Thoracic aorta (tissue), 2 donors: ENCODE data around the gene FUT2. TPM values are rescaled to one million over a fixed set of nuclear protein-coding genes. Genes with fewer than 3 reads are reported as not detected.

Experiments
- ATAC-seq: fragments of 150-250 bp; one replicate; pipeline ENCODE4 v1.8.0; 2017; ENCODE audit warnings: low read depth; ENCODE audit not compliant: insufficient number of reproducible peaks, low FRiP score
- DNase-seq: peaks from one replicate; pipeline ENCODE4 v3.0.0-alpha.2; 2020; ENCODE audit warnings: low spot score
- H3K27ac ChIP-seq, 2 donors: fragments of 200-600 bp; sonication (generic); 1 replicate in 1 of 2; 2 replicates in 1 of 2; pipeline ENCODE4 v1.5.1; 2016; ENCODE audit warnings: mild to moderate bottlenecking in 2 of 2, moderate library complexity in 2 of 2
- H3K27me3 ChIP-seq: fragments of 200-600 bp; sonication (generic); replicated peaks from 2 replicates; pipeline ENCODE4 v1.6.0; 2016; ENCODE audit warnings: mild to moderate bottlenecking; ENCODE audit not compliant: insufficient read depth
- H3K36me3 ChIP-seq: fragments of 200-600 bp; sonication (generic); one replicate; pipeline ENCODE4 v1.5.1; 2016
- H3K4me1 ChIP-seq, 2 donors: fragments of 200-600 bp; sonication (generic); 1 replicate in 1 of 2; 2 replicates in 1 of 2; pipeline versions ENCODE4 v1.5.1 to v1.6.0; 2016; ENCODE audit warnings: low read depth in 2 of 2, mild to moderate bottlenecking in 1 of 2; ENCODE audit not compliant: control insufficient read depth in 1 of 2
- H3K4me3 ChIP-seq: fragments of 200-600 bp; sonication (generic); 2 replicates; pipeline ENCODE4 v1.5.1; 2016; ENCODE audit warnings: mild to moderate bottlenecking
- H3K9me3 ChIP-seq: fragments of 200-600 bp; sonication (generic); 2 replicates; pipeline ENCODE4 v1.5.1; 2016
- total RNA-seq, 2 donors: library from RNA; depleted of rRNA; stranded (reverse); fragments of >200 nt; gene quantifications; one replicate each; pipeline versions ENCODE4 v1.1.0 to v1.2.3, GENCODE V29; 2016
- TF ChIP-seq, protein P1 (sequence below): fragments of 200-600 bp; sonication (generic); IDR thresholded peaks from one replicate; pipeline ENCODE4 v1.5.1; 2019; ENCODE audit warnings: antibody characterized with exemption

FUT2 gene
- total RNA-seq, 2 donors from 2014 or later = 2.3 TPM; not detected in 1

DNA sequence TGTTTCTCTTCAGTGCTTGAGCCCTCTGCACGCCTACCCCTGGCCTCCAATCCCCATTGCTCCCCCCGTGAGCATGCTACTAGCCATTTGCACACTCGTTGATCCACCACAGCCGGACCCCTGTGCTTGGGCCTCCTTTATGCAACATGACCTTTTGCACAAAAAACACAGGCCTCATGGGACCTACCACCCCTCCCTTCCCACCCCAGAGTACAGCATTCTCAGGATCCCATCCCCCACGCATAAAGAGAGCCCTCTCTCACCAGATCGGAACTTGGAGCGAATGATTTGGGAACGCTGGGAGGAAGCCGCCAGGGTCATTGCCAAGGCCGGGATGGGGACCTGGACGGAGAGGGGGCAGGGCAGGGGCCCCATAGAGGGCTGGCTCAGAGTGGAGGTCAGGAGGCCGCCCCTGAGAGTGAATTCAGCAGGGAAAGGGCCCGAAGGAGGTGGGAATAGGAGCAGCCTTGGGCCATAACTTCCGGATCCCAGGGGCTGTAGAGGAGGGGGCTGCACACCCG, 23.0 kb downstream of the FUT2 start:
- no peak overlapping the region for H3K27ac ChIP-seq
- TF ChIP-seq, protein P1, sequence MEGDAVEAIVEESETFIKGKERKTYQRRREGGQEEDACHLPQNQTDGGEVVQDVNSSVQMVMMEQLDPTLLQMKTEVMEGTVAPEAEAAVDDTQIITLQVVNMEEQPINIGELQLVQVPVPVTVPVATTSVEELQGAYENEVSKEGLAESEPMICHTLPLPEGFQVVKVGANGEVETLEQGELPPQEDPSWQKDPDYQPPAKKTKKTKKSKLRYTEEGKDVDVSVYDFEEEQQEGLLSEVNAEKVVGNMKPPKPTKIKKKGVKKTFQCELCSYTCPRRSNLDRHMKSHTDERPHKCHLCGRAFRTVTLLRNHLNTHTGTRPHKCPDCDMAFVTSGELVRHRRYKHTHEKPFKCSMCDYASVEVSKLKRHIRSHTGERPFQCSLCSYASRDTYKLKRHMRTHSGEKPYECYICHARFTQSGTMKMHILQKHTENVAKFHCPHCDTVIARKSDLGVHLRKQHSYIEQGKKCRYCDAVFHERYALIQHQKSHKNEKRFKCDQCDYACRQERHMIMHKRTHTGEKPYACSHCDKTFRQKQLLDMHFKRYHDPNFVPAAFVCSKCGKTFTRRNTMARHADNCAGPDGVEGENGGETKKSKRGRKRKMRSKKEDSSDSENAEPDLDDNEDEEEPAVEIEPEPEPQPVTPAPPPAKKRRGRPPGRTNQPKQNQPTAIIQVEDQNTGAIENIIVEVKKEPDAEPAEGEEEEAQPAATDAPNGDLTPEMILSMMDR = no peak
- peaks cover 8 to 49% of the 10 kb centered on the region in 2 donors for H3K4me1 ChIP-seq
- no peak overlapping the region for H3K4me3 ChIP-seq
- DNase-seq = no peak
- no peaks in the 10 kb centered on the region for H3K36me3 ChIP-seq
- H3K9me3 ChIP-seq = no peaks in the 10 kb centered on the region
- no peak for ATAC-seq
- no peaks in the 10 kb centered on the region for H3K27me3 ChIP-seq

DNA sequence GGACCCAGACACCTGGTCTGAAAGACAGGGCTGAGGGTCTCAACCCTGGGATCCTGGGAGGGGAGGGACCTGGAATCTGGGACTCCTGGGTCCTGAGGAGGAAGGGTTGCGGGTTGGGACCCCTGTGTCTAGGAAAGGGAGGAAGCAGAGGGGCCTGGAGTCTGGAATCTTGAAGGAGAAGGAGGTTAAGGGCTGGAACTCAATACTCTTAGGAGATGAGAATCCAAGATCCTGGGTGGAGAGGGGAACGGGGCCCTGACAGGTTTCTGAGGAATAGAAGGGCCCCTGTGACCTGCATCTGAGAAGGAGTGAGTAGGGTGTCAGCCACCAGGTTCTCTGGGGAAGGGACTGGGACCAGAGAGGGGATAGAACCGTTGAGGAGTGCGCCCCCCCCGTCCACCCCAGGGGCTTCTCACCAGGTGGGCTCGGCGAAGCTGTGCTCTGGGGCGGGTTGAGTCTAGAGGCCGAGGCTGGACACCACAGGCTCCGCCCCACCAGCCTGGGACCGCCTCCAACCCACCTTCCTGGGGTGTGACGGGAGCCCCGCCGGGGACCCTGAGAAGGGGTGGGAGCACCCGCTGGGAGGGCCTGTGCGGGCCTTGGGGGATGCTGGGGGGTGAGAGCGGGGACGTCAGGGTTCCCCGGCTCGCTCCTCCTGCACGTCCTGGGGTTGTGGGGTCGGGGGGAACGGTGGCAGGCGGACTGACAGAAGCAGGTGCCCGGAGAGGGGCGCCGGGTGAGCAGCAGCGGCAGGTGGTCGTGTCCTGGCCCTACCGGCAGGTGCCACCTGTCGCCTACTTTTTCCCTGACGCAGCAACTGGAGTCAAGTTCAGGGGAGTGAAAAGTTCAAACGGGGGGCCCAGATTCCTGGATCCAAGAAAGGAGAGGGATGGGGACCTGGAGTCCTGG, 23.7 kb downstream of the FUT2 start, which contains the start of gene MAMSTR:
TSS of gene MAMSTR (minus strand) at position 463 of the 909 bp plus-strand sequence. CDS start 694 bp downstream, outside the sequence.
- peak within 1 kb of the TSS in 1 of 2 donors; percentile 82 for H3K27ac ChIP-seq
- no peaks in the 10 kb centered on the region for H3K27me3 ChIP-seq
- ATAC-seq = no peak
- no peaks in the 10 kb centered on the region for H3K36me3 ChIP-seq
- peaks cover 8 to 51% of the 10 kb centered on the region in 2 donors for H3K4me1 ChIP-seq
- DNase-seq = no peak
- H3K9me3 ChIP-seq = no peaks in the 10 kb centered on the region
- peak within 1 kb of the TSS; percentile 73 for H3K4me3 ChIP-seq
- TF ChIP-seq, protein P1 = no peak

DNA sequence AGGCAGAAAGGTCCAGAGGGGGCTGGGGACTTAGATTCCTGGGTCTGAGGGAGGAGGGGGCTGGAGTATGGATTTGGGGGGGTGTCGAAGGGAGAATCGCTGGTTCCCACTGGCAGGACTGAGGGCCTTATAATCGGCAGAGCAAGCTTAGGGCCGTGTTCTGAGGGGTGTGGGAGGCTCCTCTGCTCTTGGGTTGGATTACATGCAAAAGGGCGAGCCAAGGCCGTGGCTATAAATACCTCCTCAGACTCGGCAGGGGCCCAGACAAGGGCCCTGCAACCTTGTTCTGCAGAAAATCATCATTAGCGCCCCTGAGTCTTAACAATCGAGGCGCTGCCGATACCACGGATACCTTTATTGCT, 24.5 kb downstream of the FUT2 start:
- Histone ChIP-seq H3K4me1 (peaks cover 4 to 49% of the 10 kb centered on the region in 2 donors), H3K27me3 (no peaks in the 10 kb centered on the region), H3K27ac (peak overlapping the region in 1 of 2 donors; percentile 82), H3K36me3 (no peaks in the 10 kb centered on the region), H3K4me3 (peak overlapping the region; percentile 73), H3K9me3 (no peaks in the 10 kb centered on the region)
- ATAC-seq = no peak
- no peak for DNase-seq
- TF ChIP-seq, protein P1 = no peak

DNA sequence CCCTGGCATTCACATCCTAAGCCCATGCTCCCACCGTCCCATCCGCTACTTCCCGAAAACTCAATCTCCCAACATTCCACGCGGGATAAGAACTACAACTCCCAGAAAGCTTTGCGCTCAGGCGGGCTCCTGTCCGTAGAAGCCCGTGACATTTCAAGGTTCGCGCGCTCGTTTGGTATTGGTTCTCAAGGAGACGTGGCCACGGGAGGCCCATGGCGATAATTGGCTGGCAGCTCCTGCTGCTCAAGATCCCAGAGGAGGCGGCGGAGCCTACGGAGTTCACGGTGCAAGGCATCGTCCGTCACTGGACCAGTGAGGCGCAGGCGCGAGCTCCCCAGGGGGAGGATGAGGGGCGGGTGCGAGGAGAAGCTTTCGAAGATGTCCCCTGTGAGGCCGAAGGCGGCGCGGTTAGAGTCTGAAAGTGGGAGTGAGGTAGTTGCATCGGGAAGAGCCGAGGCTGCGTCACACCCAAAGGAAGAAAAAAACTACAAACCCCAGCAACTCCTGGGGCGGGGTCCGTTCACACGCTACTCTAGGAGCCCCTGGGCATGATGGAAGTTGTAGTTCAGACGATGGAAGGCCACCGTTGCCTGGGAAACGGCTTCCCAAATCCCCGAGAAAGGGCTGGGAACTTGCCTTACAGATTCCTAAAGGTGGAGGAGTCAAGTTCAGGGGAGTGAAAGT, 25.0 kb downstream of the FUT2 start:
- Histone ChIP-seq H3K4me1 (peaks cover 4 to 44% of the 10 kb centered on the region in 2 donors), H3K9me3 (no peaks in the 10 kb centered on the region), H3K36me3 (no peaks in the 10 kb centered on the region), H3K27ac (peak overlapping the region; percentile 82 to 92), H3K27me3 (no peaks in the 10 kb centered on the region), H3K4me3 (peak overlapping the region; percentile 73)
- DNase-seq = peak; percentile 100
- ATAC-seq = peak; percentile 84
- TF ChIP-seq, protein P1 = no peak

DNA sequence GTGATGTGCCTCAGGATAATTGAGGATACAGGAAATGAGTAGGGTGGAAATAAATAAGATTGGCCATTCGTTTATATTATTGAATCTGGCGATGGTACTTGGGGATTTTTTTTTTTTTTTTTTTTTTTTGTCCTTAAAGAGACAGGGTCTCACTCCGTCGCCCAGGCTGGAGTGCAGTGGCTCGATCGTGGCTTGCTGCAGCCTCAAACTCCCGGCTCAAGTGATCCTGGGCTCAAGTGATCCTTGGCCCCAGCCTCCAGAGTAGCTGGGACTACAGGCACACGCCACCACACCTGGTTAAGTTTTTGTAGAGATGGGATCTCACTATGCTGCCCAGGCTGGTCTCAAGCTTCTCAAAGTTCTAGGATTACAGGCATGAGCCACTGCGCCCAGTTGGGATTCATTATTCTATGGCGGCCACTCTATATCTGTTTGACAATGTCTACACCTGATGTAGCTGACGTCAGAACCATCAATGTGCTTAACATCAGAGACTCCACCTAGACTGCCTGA, 26.5 kb downstream of the FUT2 start:
- H3K4me3 ChIP-seq = no peak overlapping the region
- ATAC-seq (no peak), DNase-seq (no peak)
- no peak overlapping the region for H3K27ac ChIP-seq
- peaks cover 0 to 30% of the 10 kb centered on the region in 2 donors for H3K4me1 ChIP-seq
- no peaks in the 10 kb centered on the region for H3K9me3 ChIP-seq
- no peaks in the 10 kb centered on the region for H3K36me3 ChIP-seq
- no peaks in the 10 kb centered on the region for H3K27me3 ChIP-seq
- TF ChIP-seq, protein P1 = no peak
